Amniotic epithelial cell (primary cell): ENCODE results near the gene PLPPR3.

Experiments used
- DNase-seq: peaks from one replicate; pipeline ENCODE4 v3.0.0-alpha.2; 2010; ENCODE audit warnings: low read depth

The PLPPR3 gene

GRCh38 chr19:808423-808775 lies 13.4 kb downstream of the PLPPR3 start:
- no peak for DNase-seq

GRCh38 chr19:807627-808422 lies 13.9 kb downstream of the PLPPR3 start:
- no peak for DNase-seq

- no peak for DNase-seq
These were observed 14.8 kb downstream of the PLPPR3 start for GRCh38 chr19:806815-807421.

- no peak for DNase-seq
These were observed 15.9 kb downstream of the PLPPR3 start for GRCh38 chr19:805600-806550.

GRCh38 chr19:805166-805551 lies 16.6 kb downstream of the PLPPR3 start:
- DNase-seq = no peak

- no peak for DNase-seq
These were observed 17.2 kb downstream of the PLPPR3 start for GRCh38 chr19:804419-805165.

GRCh38 chr19:803686-804418 lies 17.9 kb downstream of the PLPPR3 start:
- DNase-seq = no peak

GRCh38 chr19:803099-803561 lies 18.6 kb downstream of the PLPPR3 start:
- no peak for DNase-seq

- no peak for DNase-seq
These were observed 19.2 kb downstream of the PLPPR3 start for GRCh38 chr19:802498-803098.

GRCh38 chr19:801861-802497 lies 19.8 kb downstream of the PLPPR3 start:
- DNase-seq = peak; percentile 69

GRCh38 chr19:801030-801860 lies 20.5 kb downstream of the PLPPR3 start:
- no peak for DNase-seq

GRCh38 chr19:800360-801029 lies 21.3 kb downstream of the PLPPR3 start:
- peak; percentile 82 for DNase-seq

GRCh38 chr19:799076-799881 lies 22.5 kb downstream of the PLPPR3 start:
- peak; percentile 52 for DNase-seq

- DNase-seq = no peak
These were observed 23.2 kb downstream of the PLPPR3 start for GRCh38 chr19:798415-799075.

GRCh38 chr19:797528-798414 lies 24.0 kb downstream of the PLPPR3 start:
- DNase-seq = peak; percentile 83
